ENCODE measurements around the gene MGAM2.

The MGAM2 gene

DNA sequence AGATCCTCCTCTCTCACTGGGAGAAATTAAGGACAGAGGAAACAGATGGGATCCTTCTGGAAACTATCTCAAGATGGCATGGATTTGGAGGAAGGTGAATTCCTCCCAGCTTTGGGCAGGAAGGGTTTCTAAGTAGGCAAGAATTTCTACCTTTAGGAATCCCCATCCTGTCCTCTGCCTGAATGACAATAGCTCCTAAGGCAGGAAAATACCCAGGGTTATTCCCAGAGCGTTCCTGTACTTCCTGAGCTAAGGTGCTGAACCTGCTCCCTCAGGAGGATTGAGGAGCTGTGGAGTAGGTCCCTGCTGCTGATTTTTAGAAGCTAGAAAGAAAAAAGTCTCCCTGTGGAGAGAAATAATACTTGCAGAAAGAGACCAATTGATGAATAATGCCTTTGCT lies 568 bp downstream of the MGAM2 start:
- no peak for DNase-seq
- in situ Hi-C loops (cut with MboI; ENCODE audit: low pct_unique_long_range_greater_than_20kb, low sequenced_read_pairs): no loop called here

DNA sequence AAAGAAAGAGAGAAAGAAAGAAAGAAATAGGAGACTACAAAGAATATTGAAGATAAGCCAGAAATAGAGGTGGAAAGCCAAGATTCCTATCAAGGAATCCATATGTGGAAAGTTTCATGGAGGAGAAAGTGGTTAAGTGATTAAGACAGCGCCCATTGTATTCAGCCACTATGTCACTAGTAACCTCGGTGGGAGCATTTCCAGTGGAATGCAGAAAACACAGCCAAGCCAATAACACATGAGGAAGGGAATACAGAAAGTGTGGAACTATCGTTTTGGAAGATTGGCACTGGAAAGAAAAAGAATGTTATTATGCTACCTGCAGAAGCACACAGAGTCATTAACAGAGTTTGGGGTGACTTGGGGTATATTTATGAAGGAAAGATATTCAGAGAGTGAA lies 2.7 kb downstream of the MGAM2 start:
- in situ Hi-C loops (cut with MboI; ENCODE audit: low pct_unique_long_range_greater_than_20kb, low sequenced_read_pairs): no loop called here
- DNase-seq: no peak

DNA sequence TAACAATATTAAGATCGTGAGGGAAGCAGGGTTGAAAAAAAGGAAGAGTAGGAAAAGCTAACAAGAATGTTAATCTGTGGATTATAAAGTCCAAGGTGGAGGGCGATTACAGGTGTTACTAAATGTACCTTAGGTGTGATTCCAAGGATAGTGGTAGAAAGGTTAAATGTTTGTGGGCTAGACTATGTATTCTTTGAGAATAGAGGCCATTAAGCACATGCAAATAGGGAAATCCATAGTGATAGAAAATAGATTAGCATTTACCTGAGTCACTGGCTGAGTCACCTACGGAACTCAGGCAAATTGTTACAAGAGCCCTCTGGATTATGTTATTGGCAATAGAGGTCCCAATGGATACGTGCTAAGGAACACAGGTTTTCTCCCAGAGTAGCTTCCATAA lies 9.0 kb downstream of the MGAM2 start:
- in situ Hi-C loops (cut with MboI; ENCODE audit: low pct_unique_long_range_greater_than_20kb, low sequenced_read_pairs): no loop called here
- DNase-seq: no peak

DNA sequence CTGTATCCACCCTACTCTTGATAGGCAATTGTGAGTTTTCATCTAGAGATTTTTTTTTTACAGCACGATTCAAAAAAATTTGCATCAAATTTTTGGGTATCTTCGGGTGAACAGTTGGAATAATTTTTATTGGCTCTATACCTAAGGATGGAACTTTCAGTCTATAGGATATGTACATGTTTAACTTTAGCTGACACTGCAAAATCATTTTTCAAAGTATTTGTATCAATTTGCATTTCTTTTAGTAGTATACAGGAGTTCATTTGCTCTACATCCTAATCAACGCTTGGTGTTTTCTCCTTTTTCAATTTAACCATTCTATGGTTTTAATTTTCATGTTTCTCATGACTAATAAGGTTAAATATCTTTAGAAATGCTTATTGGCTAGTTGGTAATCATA lies 11.7 kb downstream of the MGAM2 start:
- in situ Hi-C loops (cut with MboI; ENCODE audit: low pct_unique_long_range_greater_than_20kb, low sequenced_read_pairs): no loop called here
- no peak for DNase-seq

DNA sequence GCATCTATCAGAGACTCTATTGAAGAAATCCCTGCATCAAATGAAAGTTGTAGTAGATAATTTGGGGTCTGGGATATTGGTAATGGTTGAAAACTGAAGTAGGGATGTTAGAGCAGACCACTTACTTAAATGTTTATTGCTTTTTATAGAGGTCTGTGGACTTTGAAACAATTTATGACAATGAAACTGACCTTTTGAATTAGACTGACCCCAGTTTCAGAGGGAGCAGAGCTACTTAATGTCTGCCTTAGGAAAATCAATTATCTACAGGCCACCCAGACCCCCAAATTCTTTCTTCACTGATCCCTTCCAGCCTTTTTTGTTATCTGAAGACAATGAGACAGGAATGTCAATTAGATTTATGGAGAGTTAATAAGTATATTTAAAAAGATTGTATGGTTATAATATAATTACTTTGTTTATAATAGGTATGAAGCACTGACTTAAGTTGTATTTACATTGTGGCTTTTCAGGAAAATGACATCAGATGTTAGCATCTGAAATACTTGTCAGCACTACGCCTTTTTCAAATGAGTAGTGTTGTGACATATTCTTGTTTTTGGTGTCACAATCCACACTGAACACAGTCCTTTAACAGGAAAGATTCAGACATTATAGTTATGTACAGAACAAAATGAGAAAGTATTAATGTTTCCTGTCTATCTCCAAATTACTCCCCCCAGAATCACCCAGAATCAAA lies 13.9 kb downstream of the MGAM2 start:
- in situ Hi-C loops (cut with MboI; ENCODE audit: low pct_unique_long_range_greater_than_20kb, low sequenced_read_pairs): no loop called here
- no peak for DNase-seq

DNA sequence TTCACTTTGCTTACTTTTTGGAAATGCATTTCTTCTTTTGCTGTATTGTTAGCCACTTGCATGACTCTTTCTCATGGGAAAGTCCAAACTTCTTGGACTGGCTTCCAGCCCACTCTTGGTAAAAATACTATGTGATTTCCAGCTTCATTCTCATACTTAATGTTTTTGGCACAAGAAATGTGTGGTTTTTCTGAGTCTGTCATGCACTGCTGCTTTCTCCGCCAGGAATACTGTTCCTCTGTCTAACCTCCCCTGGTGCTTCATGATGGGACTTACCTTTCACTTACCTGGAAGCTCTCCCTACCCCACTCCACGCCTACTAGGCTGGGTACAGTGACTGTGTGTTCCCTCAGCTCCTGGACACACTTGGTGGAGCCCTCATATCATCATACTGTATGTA lies 18.7 kb downstream of the MGAM2 start:
- in situ Hi-C loops (cut with MboI; ENCODE audit: low pct_unique_long_range_greater_than_20kb, low sequenced_read_pairs): no loop called here
- DNase-seq: no peak

- in situ Hi-C loops (cut with MboI; ENCODE audit: low pct_unique_long_range_greater_than_20kb, low sequenced_read_pairs): no loop called here
- peak; percentile 28 for DNase-seq
These were observed 20.1 kb downstream of the MGAM2 start for GRCh38 chr7:142131439-142132185.

DNA sequence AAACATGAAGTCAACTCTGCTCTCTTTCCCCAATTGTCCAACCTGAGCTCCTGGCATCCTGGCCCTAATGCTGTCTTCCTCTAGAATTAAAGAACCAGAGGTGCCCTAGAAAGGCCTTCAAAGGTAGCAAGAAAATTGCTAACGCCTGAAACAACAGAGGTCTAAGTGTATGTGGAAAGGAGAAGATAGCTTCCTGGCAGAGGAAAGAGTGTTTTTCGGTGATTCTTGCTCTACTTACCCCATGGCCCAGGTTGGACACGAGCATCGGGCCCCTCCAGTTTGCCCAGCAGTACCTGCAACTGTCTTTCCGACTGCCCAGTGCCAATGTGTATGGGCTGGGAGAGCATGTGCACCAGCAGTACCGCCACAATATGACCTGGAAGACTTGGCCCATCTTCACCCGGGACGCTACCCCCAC lies 22.2 kb downstream of the MGAM2 start:
- no peak for DNase-seq
- in situ Hi-C loops (cut with MboI; ENCODE audit: low pct_unique_long_range_greater_than_20kb, low sequenced_read_pairs): no loop called here

GRCh38 chr7:142134909-142135308 lies 23.4 kb downstream of the MGAM2 start:
- in situ Hi-C loops (cut with MboI; ENCODE audit: low pct_unique_long_range_greater_than_20kb, low sequenced_read_pairs): no loop called here
- DNase-seq: peak; percentile 7

DNA sequence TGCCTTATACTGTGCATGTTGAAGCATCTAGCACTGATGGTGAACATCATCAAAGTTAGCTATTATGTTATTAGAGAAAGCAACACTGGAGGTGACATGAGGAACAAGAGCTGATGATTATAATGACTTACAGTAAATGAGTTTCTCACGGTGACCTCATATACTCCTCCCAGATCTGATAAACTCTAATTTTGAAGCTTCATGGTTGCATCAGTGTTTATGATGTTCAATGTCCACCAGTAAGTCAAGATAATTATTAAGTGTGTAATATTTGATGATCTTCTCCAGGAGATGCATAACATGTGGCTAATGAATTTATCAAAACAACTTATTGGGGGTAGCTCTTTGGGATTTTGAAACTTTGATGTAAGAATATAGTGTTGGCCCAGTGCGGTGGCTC lies 27.5 kb downstream of the MGAM2 start:
- no peak for DNase-seq
- in situ Hi-C loops (cut with MboI; ENCODE audit: low pct_unique_long_range_greater_than_20kb, low sequenced_read_pairs): no loop called here

DNA sequence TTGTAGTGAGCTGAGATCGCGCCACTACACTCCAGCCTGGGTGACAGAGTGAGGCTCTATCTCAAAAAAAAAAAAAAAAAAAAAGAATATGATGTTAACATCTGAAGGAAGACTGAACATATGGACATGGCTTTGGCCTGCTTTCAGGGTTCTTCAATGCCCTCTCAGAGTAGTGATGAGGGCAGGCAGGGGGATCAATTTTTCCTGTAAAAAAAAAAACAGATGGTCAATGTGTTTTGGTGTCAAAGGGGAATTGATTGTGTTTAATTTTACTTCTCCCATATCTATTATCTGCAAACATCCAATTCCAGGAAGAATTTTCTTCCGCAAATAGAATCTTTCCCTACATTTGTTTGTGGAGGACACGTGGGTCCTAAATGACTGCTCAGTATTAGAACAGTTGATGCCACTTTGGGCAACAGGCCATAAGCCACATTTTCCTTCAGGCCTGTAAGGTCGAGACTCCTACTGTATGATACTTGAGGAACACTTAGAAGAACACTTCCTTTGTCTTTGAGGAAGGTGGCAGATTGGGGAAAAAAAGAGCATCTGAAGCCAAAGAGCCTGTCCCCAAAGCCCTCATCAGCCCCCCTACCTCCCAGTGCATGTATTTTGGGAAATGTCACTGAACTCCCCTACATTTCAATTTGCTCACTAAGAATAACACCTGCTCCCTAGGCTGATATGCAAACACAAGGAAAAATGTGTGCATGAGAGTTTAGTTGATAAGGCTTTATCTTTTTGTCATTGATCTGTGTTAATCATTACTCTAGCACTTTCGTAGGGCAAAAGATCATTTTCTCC lies 28.3 kb downstream of the MGAM2 start:
- in situ Hi-C loops (cut with MboI; ENCODE audit: low pct_unique_long_range_greater_than_20kb, low sequenced_read_pairs): no loop called here
- no peak for DNase-seq

- in situ Hi-C loops (cut with MboI; ENCODE audit: low pct_unique_long_range_greater_than_20kb, low sequenced_read_pairs): no loop called here
- no peak for DNase-seq
These were observed 29.0 kb downstream of the MGAM2 start for GRCh38 chr7:142140401-142140959.

DNA sequence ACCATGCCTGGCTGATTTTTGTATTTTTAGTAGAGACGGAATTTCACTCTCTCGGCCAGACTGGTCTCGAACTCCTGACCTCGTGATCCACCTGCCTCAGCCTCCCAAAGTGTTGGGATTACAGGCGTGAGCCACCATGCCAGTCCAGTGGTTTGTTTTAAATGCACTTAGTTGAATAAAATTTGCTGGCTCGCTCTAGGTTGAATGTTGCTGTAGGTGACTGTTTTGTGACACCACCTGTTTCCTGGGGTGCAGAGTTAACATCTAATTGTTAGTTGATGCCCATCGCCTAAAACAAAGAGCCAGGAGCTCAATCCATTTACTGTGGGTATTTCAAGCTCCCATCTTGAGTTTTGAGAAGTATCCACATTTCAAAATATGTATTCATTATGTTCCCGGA lies 31.2 kb downstream of the MGAM2 start:
- in situ Hi-C loops (cut with MboI; ENCODE audit: low pct_unique_long_range_greater_than_20kb, low sequenced_read_pairs): no loop called here
- no peak for DNase-seq

- no peak for DNase-seq
- in situ Hi-C loops (cut with MboI; ENCODE audit: low pct_unique_long_range_greater_than_20kb, low sequenced_read_pairs): no loop called here
These were observed 34.6 kb downstream of the MGAM2 start for GRCh38 chr7:142146124-142146523.

DNA sequence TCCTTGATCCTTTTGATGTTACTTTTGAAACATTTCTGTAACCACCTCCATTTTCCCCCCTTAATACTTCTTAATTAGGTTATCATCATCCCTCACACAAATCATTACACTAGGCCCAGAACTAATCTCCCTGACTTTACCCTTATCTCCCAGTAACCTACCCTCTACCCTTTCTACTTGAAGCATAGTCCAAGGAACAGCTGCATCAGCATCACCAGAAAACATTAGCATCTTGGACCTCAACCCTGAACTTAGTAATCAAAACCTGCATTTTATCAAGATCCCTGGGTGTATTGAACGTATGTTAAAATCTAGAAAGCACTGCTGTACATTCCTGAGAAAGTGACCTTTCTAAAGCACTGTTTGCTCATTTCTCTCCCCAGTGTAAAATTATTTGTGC lies 38.8 kb downstream of the MGAM2 start:
- in situ Hi-C loops (cut with MboI; ENCODE audit: low pct_unique_long_range_greater_than_20kb, low sequenced_read_pairs): no loop called here
- no peak for DNase-seq

GRCh38 chr7:142150869-142151268 lies 39.4 kb downstream of the MGAM2 start:
- in situ Hi-C loops (cut with MboI; ENCODE audit: low pct_unique_long_range_greater_than_20kb, low sequenced_read_pairs): no loop called here
- no peak for DNase-seq

DNA sequence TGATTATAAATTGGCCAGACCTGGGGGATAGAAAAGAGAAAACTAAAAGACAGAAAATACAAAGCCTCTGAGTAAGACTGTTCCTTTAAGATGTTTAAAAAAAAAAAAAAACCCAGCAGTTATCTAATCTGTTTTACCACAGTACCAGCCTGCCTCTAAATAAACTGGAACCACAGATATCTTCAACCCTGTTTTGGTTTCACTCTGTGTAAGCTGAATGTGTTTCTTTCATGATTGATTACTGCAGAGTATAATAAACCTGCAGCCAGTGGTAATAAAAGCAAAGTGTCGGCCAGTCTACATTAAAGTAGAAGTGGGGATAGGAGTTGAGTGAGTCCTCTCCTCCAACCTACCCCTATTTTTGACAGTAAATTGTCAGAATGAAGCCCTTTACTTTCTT lies 40.6 kb downstream of the MGAM2 start:
- no peak for DNase-seq
- in situ Hi-C loops (cut with MboI; ENCODE audit: low pct_unique_long_range_greater_than_20kb, low sequenced_read_pairs): no loop called here

DNA sequence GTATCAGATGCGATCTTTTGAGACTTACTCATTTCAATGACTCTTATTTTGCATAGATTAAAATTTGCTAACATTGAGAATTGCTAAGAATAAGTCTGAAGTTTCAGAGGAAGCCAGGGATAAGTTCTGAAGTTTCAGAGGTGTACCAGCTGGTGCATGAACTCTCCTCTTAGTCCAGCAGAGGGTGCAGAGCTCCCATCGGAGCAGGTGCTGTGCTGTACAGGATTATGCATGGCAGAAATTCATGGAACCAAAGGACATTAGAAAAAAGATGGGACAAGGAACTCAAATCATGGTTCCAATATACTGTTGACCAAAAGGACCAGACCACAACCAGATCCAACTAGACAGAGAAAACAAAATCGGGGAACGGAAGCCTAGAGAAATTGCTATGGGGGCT lies 41.9 kb downstream of the MGAM2 start:
- in situ Hi-C loops (cut with MboI; ENCODE audit: low pct_unique_long_range_greater_than_20kb, low sequenced_read_pairs): no loop called here
- DNase-seq: no peak

- no peak for DNase-seq
- in situ Hi-C loops (cut with MboI; ENCODE audit: low pct_unique_long_range_greater_than_20kb, low sequenced_read_pairs): no loop called here
These were observed 47.4 kb downstream of the MGAM2 start for GRCh38 chr7:142158736-142159496.
